Naive thymus-derived CD4-positive, alpha-beta T cell (primary cell): ENCODE data around the gene EXOC2. TPM values are rescaled to one million over a fixed set of nuclear protein-coding genes. Genes with fewer than 3 reads are reported as not detected.

Experiments
- ATAC-seq: fragments of 150-1000 bp; cut with Tn5 transposase; 2 replicates; pipeline ENCODE4 v1.10.0; 2021; ENCODE audit warnings: mild to moderate bottlenecking, moderate library complexity
- CTCF ChIA-PET: fragments of 350-600 bp; sonication (Branson Sonifier 250); formaldehyde crosslinking; loops from one replicate; lab custom pipeline; 2021; ENCODE audit warnings: antibody characterized with exemption; lab: Charles Lee
- POLR2A ChIA-PET: fragments of 350-600 bp; sonication (Branson Sonifier 250); formaldehyde crosslinking; loops from one replicate; lab custom pipeline; 2021; ENCODE audit warnings: antibody characterized with exemption, inconsistent platforms; lab: Charles Lee
- DNase-seq, 9 donors: peaks; one replicate each; pipeline versions ENCODE4 v3.0.0 to v3.0.0-alpha.2; 2020 to 2022; ENCODE audit warnings: mixed read lengths in 1 of 9
- H3K27ac ChIP-seq: one replicate; pipeline ENCODE4 v1.7.0; 2013; ENCODE audit warnings: mild to moderate bottlenecking, low read depth, low read length, moderate library complexity
- H3K27me3 ChIP-seq, 2 donors: one replicate each; pipeline ENCODE4 v1.7.0; 2013; ENCODE audit warnings: low read length in 2 of 2, mild to moderate bottlenecking in 2 of 2, moderate library complexity in 2 of 2; ENCODE audit not compliant: control insufficient read depth in 2 of 2, insufficient read depth in 2 of 2
- H3K36me3 ChIP-seq, 3 experiments: 1 replicate in 2 of 3; 2 replicates in 1 of 3; pipeline ENCODE4 v1.7.0; 2013; ENCODE audit warnings: low read length in 3 of 3, mild to moderate bottlenecking in 3 of 3, moderate library complexity in 1 of 3; ENCODE audit not compliant: insufficient read depth in 3 of 3, control insufficient read depth in 2 of 3
- H3K4me1 ChIP-seq, 2 donors: one replicate each; pipeline ENCODE4 v1.7.0; 2013; ENCODE audit warnings: low read length in 2 of 2, mild to moderate bottlenecking in 2 of 2, moderate library complexity in 1 of 2; ENCODE audit not compliant: control insufficient read depth in 2 of 2, insufficient read depth in 2 of 2
- H3K4me3 ChIP-seq: 2 replicates; pipeline ENCODE4 v1.7.0; 2013; ENCODE audit warnings: mild to moderate bottlenecking, low read length
- H3K9me3 ChIP-seq, 3 experiments: 1 replicate in 2 of 3; 2 replicates in 1 of 3; pipeline ENCODE4 v1.7.0; 2013; ENCODE audit warnings: low read length in 3 of 3; ENCODE audit not compliant: control insufficient read depth in 2 of 3
- H3K27ac Mint-ChIP-seq, 9 donors: one replicate each; pipeline ENCODE4 v1.8.0; 2020 to 2022; ENCODE audit warnings: mixed read lengths in 9 of 9, mild to moderate bottlenecking in 8 of 9, moderate library complexity in 5 of 9, inconsistent platforms in 2 of 9
- H3K27me3 Mint-ChIP-seq, 5 donors: one replicate each; pipeline ENCODE4 v1.8.0; 2021 to 2022; ENCODE audit warnings: mixed read lengths in 5 of 5, mild to moderate bottlenecking in 1 of 5
- H3K36me3 Mint-ChIP-seq, 5 donors: one replicate each; pipeline ENCODE4 v1.8.0; 2020 to 2022; ENCODE audit warnings: mixed read lengths in 5 of 5, mild to moderate bottlenecking in 3 of 5, inconsistent platforms in 1 of 5
- H3K4me1 Mint-ChIP-seq, 7 donors: one replicate each; pipeline ENCODE4 v1.8.0; 2020 to 2022; ENCODE audit warnings: mixed read lengths in 7 of 7, mild to moderate bottlenecking in 3 of 7, inconsistent platforms in 1 of 7
- H3K4me3 Mint-ChIP-seq, 10 donors: one replicate each; pipeline ENCODE4 v1.8.0; 2020 to 2022; ENCODE audit warnings: mild to moderate bottlenecking in 10 of 10, mixed read lengths in 10 of 10, moderate library complexity in 6 of 10, inconsistent platforms in 2 of 10
- H3K9me3 Mint-ChIP-seq, 11 donors: one replicate each; pipeline ENCODE4 v1.8.0; 2020 to 2022; ENCODE audit warnings: mixed read lengths in 11 of 11, mild to moderate bottlenecking in 4 of 11, inconsistent platforms in 1 of 11, moderate library complexity in 1 of 11
- intact Hi-C, 2 donors: fragments of 100-400 bp; cut with micrococcal nuclease; formaldehyde crosslinking; loops; one replicate each; pipeline ENCODE4 v1.15.1; 2023
- polyA plus RNA-seq, 2 donors: library from polyadenylated mRNA; unstranded; fragments of 300-500 nt; fragmentation: Illumina TruSeq; gene quantifications; one replicate each; pipeline ENCODE4 v1.2.3, GENCODE V29; 2021
- total RNA-seq, 6 experiments: library from RNA in 5 of 6; stranded (reverse) in 5 of 6; gene quantifications; 1 replicate in 5 of 6; 2 replicates in 1 of 6; pipeline ENCODE4 v1.2.3 and lab custom pipeline; 2021 to 2026

Gene EXOC2
- total and polyA plus RNA-seq, 7 experiments from 2014 or later: 26.7 to 45.4 (median 38.8) TPM

DNA sequence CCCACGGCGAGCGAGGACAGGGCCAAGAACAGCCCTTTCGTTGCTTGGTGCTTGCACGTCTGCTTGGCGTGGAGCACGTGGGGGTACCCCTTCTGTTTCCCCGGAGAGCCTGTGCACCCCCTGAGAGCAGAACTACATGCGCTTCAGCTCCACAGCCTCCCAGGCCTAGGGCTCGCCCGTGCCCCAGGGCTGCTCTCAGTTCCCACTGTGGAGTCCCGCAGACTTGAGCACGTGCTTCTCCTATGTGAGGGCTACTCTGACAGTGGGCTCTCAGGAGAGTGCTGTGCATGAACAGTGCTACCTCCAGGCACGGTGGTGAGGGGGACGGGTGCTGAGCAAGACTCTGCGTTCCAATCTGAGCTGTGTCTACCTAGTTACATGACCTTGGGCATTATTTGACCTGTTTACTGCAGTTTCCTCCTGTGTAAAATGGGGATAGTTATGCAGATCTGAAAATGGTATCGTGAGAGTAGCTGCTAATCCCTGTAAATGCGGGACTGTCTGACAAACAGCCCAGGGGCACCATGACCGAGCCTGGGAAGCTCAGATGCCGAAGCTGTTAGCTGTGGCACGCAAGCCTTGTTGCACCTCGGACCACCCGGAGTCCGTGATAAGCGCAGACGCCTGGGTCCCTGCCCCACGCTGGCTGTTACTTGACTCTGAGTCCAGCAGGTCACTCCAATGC, 219.0 kb downstream of the EXOC2 start:
- peak overlapping the region in 8 of 9 donors; percentile 8 to 83 (median 64) for H3K27ac Mint-ChIP-seq
- H3K9me3 Mint-ChIP-seq: peaks cover 0 to 1% (median 0%) of the 10 kb centered on the region in 11 donors
- H3K4me3 ChIP-seq: peak overlapping the region; percentile 36
- no peaks in the 10 kb centered on the region for H3K9me3 ChIP-seq
- peak overlapping the region; percentile 9 to 82 (median 72) for H3K4me3 Mint-ChIP-seq
- no peaks in the 10 kb centered on the region for H3K36me3 ChIP-seq
- ATAC-seq (no peak), DNase-seq (no peak)
- ChIA-PET CTCF (interaction anchor here (0.6 kb wide), 1 partner anchor 107 kb away, joined by 6 read pairs; no protein-coding TSS in a partner anchor), POLR2A (interaction anchor here (0.9 to 2.9 kb wide), 4 partner anchors 15 to 81 kb away, joined by 3 to 23 read pairs (median 6); no protein-coding TSS in a partner anchor)
- peaks cover 14 to 22% of the 10 kb centered on the region in 2 donors for H3K4me1 ChIP-seq
- no peaks in the 10 kb centered on the region for H3K27me3 Mint-ChIP-seq
- no peaks in the 10 kb centered on the region for H3K27me3 ChIP-seq
- H3K27ac ChIP-seq: peak overlapping the region; percentile 47
- intact Hi-C loops: loop anchor here (1.0 to 2.0 kb wide), 5 partner anchors 27 to 182 kb away; partner anchors contain the start of genes DUSP22 (in 1 of the 2) and IRF4 (in 1 of the 2)
- H3K4me1 Mint-ChIP-seq: peaks cover 26 to 72% (median 50%) of the 10 kb centered on the region in 7 donors
- peaks cover 0 to 3% (median 0%) of the 10 kb centered on the region in 5 donors for H3K36me3 Mint-ChIP-seq

GRCh38 chr6:473356-473755, 219.6 kb downstream of the EXOC2 start:
- no peaks in the 10 kb centered on the region for H3K27me3 ChIP-seq
- H3K36me3 ChIP-seq: no peaks in the 10 kb centered on the region
- H3K4me3 ChIP-seq: no peak overlapping the region
- Mint-ChIP-seq H3K27ac (peak overlapping the region in 8 of 9 donors; percentile 8 to 83 (median 52)), H3K4me3 (peak overlapping the region in 6 of 10 donors; percentile 9 to 75 (median 49)), H3K9me3 (peaks cover 0 to 2% (median 0%) of the 10 kb centered on the region in 11 donors), H3K27me3 (no peaks in the 10 kb centered on the region), H3K36me3 (peaks cover 0 to 3% (median 0%) of the 10 kb centered on the region in 5 donors), H3K4me1 (peaks cover 27 to 68% (median 47%) of the 10 kb centered on the region in 7 donors)
- POLR2A ChIA-PET: interaction anchor here (0.6 to 1.6 kb wide), 2 partner anchors 16 to 36 kb away, joined by 3 to 4 read pairs; no protein-coding TSS in a partner anchor
- H3K27ac ChIP-seq: no peak overlapping the region
- intact Hi-C loops: no loop called here
- peaks cover 14 to 22% of the 10 kb centered on the region in 2 donors for H3K4me1 ChIP-seq
- ATAC-seq: no peak
- DNase-seq: no peak
- no peaks in the 10 kb centered on the region for H3K9me3 ChIP-seq
- CTCF ChIA-PET: interaction anchor here (0.9 kb wide), 1 partner anchor 16 kb away, joined by 3 read pairs; no protein-coding TSS in a partner anchor

- Histone ChIP-seq H3K36me3 (no peaks in the 10 kb centered on the region), H3K4me1 (peaks cover 14 to 22% of the 10 kb centered on the region in 2 donors), H3K4me3 (no peak overlapping the region), H3K27me3 (no peaks in the 10 kb centered on the region), H3K27ac (no peak overlapping the region), H3K9me3 (no peaks in the 10 kb centered on the region)
- ATAC-seq: no peak
- ChIA-PET CTCF (no interaction called here), POLR2A (no interaction called here)
- Mint-ChIP-seq H3K27me3 (peaks cover 0 to 7% (median 1%) of the 10 kb centered on the region in 5 donors), H3K9me3 (peaks cover 0 to 2% (median 0%) of the 10 kb centered on the region in 11 donors), H3K4me3 (no peak overlapping the region), H3K27ac (no peak overlapping the region), H3K4me1 (peaks cover 24 to 67% (median 38%) of the 10 kb centered on the region in 7 donors), H3K36me3 (no peaks in the 10 kb centered on the region)
- no peak for DNase-seq
- intact Hi-C loops: no loop called here
These were observed 222.0 kb downstream of the EXOC2 start for GRCh38 chr6:470901-471448.

GRCh38 chr6:470051-470900, 222.7 kb downstream of the EXOC2 start:
- H3K36me3 ChIP-seq: no peaks in the 10 kb centered on the region
- Mint-ChIP-seq H3K9me3 (peaks cover 0 to 5% (median 0%) of the 10 kb centered on the region in 11 donors), H3K4me1 (peaks cover 20 to 64% (median 31%) of the 10 kb centered on the region in 7 donors), H3K27me3 (peaks cover 0 to 10% (median 5%) of the 10 kb centered on the region in 5 donors), H3K27ac (peak overlapping the region in 2 of 9 donors; percentile 11 to 71), H3K36me3 (no peaks in the 10 kb centered on the region), H3K4me3 (no peak overlapping the region)
- no peaks in the 10 kb centered on the region for H3K9me3 ChIP-seq
- peaks cover 13 to 17% of the 10 kb centered on the region in 2 donors for H3K4me1 ChIP-seq
- ChIA-PET POLR2A (no interaction called here), CTCF (no interaction called here)
- H3K27me3 ChIP-seq: no peaks in the 10 kb centered on the region
- no peak for ATAC-seq
- intact Hi-C loops: no loop called here
- no peak overlapping the region for H3K27ac ChIP-seq
- no peak for DNase-seq
- no peak overlapping the region for H3K4me3 ChIP-seq

DNA sequence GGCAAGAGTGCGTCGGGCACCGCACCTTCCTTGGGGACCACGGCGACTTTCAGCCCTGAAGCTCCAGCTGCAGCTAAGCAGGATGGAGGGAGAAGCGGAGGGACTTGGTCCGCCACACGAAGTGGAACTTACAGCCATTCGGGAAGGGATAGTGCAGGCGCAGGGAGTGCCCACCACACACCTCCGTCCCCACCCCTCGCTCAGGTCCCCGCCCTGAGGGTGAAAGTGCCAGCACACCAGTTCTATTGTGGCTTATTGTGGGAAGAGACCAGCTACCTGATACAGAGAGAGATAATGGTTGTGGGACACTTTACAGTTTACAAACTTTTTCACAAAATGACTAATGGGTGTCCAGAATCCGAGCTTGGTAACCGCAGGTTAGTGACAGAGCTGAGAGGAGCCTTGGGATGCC, 225.3 kb downstream of the EXOC2 start:
- H3K27me3 Mint-ChIP-seq: peaks cover 0 to 18% (median 5%) of the 10 kb centered on the region in 5 donors
- DNase-seq: no peak
- no peak for ATAC-seq
- H3K27ac Mint-ChIP-seq: no peak overlapping the region
- no peaks in the 10 kb centered on the region for H3K36me3 Mint-ChIP-seq
- intact Hi-C loops: no loop called here
- Histone ChIP-seq H3K9me3 (no peaks in the 10 kb centered on the region), H3K27me3 (no peaks in the 10 kb centered on the region), H3K36me3 (no peaks in the 10 kb centered on the region), H3K27ac (no peak overlapping the region), H3K4me3 (no peak overlapping the region), H3K4me1 (no peaks in the 10 kb centered on the region)
- H3K9me3 Mint-ChIP-seq: peaks cover 0 to 5% (median 0%) of the 10 kb centered on the region in 11 donors
- H3K4me1 Mint-ChIP-seq: peaks cover 1 to 47% (median 6%) of the 10 kb centered on the region in 7 donors
- ChIA-PET CTCF (no interaction called here), POLR2A (no interaction called here)
- H3K4me3 Mint-ChIP-seq: no peak overlapping the region

- H3K36me3 Mint-ChIP-seq: no peaks in the 10 kb centered on the region
- DNase-seq (no peak), ATAC-seq (no peak)
- Histone ChIP-seq H3K27me3 (no peaks in the 10 kb centered on the region), H3K4me1 (no peaks in the 10 kb centered on the region), H3K36me3 (no peaks in the 10 kb centered on the region), H3K27ac (no peak overlapping the region), H3K9me3 (no peaks in the 10 kb centered on the region), H3K4me3 (no peak overlapping the region)
- no peak overlapping the region for H3K4me3 Mint-ChIP-seq
- ChIA-PET CTCF (no interaction called here), POLR2A (no interaction called here)
- intact Hi-C loops: no loop called here
- peaks cover 0 to 41% (median 5%) of the 10 kb centered on the region in 7 donors for H3K4me1 Mint-ChIP-seq
- peaks cover 0 to 18% (median 5%) of the 10 kb centered on the region in 5 donors for H3K27me3 Mint-ChIP-seq
- no peak overlapping the region for H3K27ac Mint-ChIP-seq
- H3K9me3 Mint-ChIP-seq: peaks cover 0 to 5% (median 0%) of the 10 kb centered on the region in 11 donors
These were observed 225.8 kb downstream of the EXOC2 start for GRCh38 chr6:467111-467510.
